OCI-LY7 (cell line): ENCODE data around the gene PDZRN3. TPM values are rescaled to one million over a fixed set of nuclear protein-coding genes. Genes with fewer than 3 reads are reported as not detected.

ENCODE experiments used
- BruUV-seq: library from RNA; stranded (reverse); fragments of 400-500 nt; replicated peaks from 2 replicates; lab custom pipeline; 2021; lab: Mats Ljungman, UMichigan
- CTCF ChIA-PET: fragments of 300-600 bp; sonication (Branson Sonifier 250); formaldehyde crosslinking; loops from one replicate; lab custom pipeline; 2022; ENCODE audit warnings: antibody characterized with exemption; ENCODE audit not compliant: unreplicated experiment; lab: Charles Lee
- POLR2A ChIA-PET: fragments of 300-600 bp; sonication (Branson Sonifier 250); formaldehyde crosslinking; loops from one replicate; lab custom pipeline; 2022; ENCODE audit warnings: antibody characterized with exemption; lab: Charles Lee
- DNase-seq: peaks from one replicate; pipeline ENCODE4 v3.0.0-alpha.2; 2015; ENCODE audit warnings: low spot score
- H2AFZ ChIP-seq: fragments of 200-600 bp; sonication (generic), shearing (Covaris generic); 2 replicates; pipeline ENCODE4 v1.6.1; 2014; ENCODE audit warnings: mild to moderate bottlenecking, antibody characterized with exemption, low read length, moderate library complexity
- H3K27ac ChIP-seq: fragments of 200-600 bp; sonication (generic); 2 replicates; pipeline ENCODE4 v1.5.1; 2014; ENCODE audit warnings: mixed run types, low read depth, mild to moderate bottlenecking, moderate library complexity, low read length, inconsistent platforms; ENCODE audit not compliant: poor library complexity, severe bottlenecking
- H3K36me3 ChIP-seq: fragments of 200-600 bp; sonication (generic); 2 replicates; pipeline ENCODE4 v1.6.1; 2014; ENCODE audit warnings: mild to moderate bottlenecking, antibody characterized with exemption, low read length, moderate library complexity, mixed read lengths; ENCODE audit not compliant: insufficient read depth
- H3K4me1 ChIP-seq: fragments of 200-600 bp; sonication (generic); 2 replicates; pipeline ENCODE4 v1.5.1; 2014; ENCODE audit warnings: mild to moderate bottlenecking, low read length; ENCODE audit not compliant: insufficient read depth, poor library complexity, severe bottlenecking
- H3K4me2 ChIP-seq: fragments of 200-600 bp; sonication (generic); 2 replicates; pipeline ENCODE4 v1.6.1; 2014; ENCODE audit warnings: mild to moderate bottlenecking, low read length
- H3K4me3 ChIP-seq: fragments of 200-600 bp; sonication (generic); 2 replicates; pipeline ENCODE4 v1.5.1; 2014; ENCODE audit warnings: mild to moderate bottlenecking, low read depth, low read length; ENCODE audit not compliant: poor library complexity, severe bottlenecking
- H3K79me2 ChIP-seq: fragments of 200-600 bp; sonication (generic); 2 replicates; pipeline ENCODE4 v1.6.1; 2016; ENCODE audit warnings: low read depth, mild to moderate bottlenecking, low read length, moderate library complexity, mixed read lengths; ENCODE audit not compliant: insufficient read depth
- H3K9me2 ChIP-seq: fragments of 200-600 bp; sonication (generic); 2 replicates; pipeline ENCODE4 v1.6.1; 2016; ENCODE audit warnings: mild to moderate bottlenecking, low read length, mixed read lengths; ENCODE audit not compliant: insufficient read depth
- H3K9me3 ChIP-seq: fragments of 200-600 bp; sonication (generic); 2 replicates; pipeline ENCODE4 v1.6.1; 2014; ENCODE audit warnings: mild to moderate bottlenecking, mixed run types, low read length, mixed read lengths
- H4K20me1 ChIP-seq: fragments of 200-600 bp; sonication (generic); 2 replicates; pipeline ENCODE4 v1.6.1; 2014; ENCODE audit warnings: mild to moderate bottlenecking, antibody characterized with exemption, low read length, moderate library complexity, mixed read lengths; ENCODE audit not compliant: insufficient read depth
- CTCF ChIP-seq: fragments of 200-600 bp; sonication (generic); conservative IDR thresholded peaks from 2 replicates; pipeline ENCODE4 v1.5.1; 2014; ENCODE audit warnings: mild to moderate bottlenecking, antibody characterized with exemption, low read length, moderate library complexity, mixed read lengths
- EZH2phosphoT487 ChIP-seq: fragments of 200-600 bp; sonication (generic); IDR thresholded peaks from 2 replicates; pipeline ENCODE4 v1.6.1; 2018; ENCODE audit warnings: low read depth, borderline replicate concordance, mild to moderate bottlenecking, mixed run types, antibody characterized with exemption, low read length, moderate library complexity, mixed read lengths
- intact Hi-C: fragments of 100-400 bp; cut with micrococcal nuclease; formaldehyde crosslinking; loops from one replicate; pipeline ENCODE4 v1.10.0; 2022; ENCODE audit not compliant: unreplicated experiment
- total RNA-seq, 2 experiments: library from RNA; depleted of rRNA in 1 of 2; stranded (reverse); fragments of >200 nt in 1 of 2; shearing (Covaris generic) in 1 of 2; gene quantifications; 2 replicates each; pipeline ENCODE4 v1.2.3, GENCODE V29; 2014 to 2022

The PDZRN3 gene
- total RNA-seq, 2 experiments from 2014 or later, result 0.95 TPM; not detected in 1

GRCh38 chr3:73426606-73427005 is 198.1 kb downstream of the PDZRN3 start:
- Histone ChIP-seq H2AFZ (no peak overlapping the region), H4K20me1 (no peaks in the 10 kb centered on the region), H3K4me3 (no peak overlapping the region), H3K9me3 (no peaks in the 10 kb centered on the region), H3K4me2 (no peak overlapping the region), H3K79me2 (no peaks in the 10 kb centered on the region), H3K4me1 (no peaks in the 10 kb centered on the region), H3K27ac (no peak overlapping the region), H3K9me2 (no peaks in the 10 kb centered on the region), H3K36me3 (no peaks in the 10 kb centered on the region)
- DNase-seq, result no peak
- ChIA-PET POLR2A (interaction anchor here (1.0 kb wide), 1 partner anchor 10 kb away, joined by 3 read pairs; no protein-coding TSS in a partner anchor), CTCF (no interaction called here)
- intact Hi-C loops, result no loop called here
- TF ChIP-seq CTCF, result no peak
- no peak for TF ChIP-seq EZH2phosphoT487
- BruUV-seq, result no TSS peak

- H3K4me2 ChIP-seq, result no peak overlapping the region
- no peaks in the 10 kb centered on the region for H3K9me2 ChIP-seq
- H3K4me1 ChIP-seq, result no peaks in the 10 kb centered on the region
- no peaks in the 10 kb centered on the region for H4K20me1 ChIP-seq
- no peak for DNase-seq
- no peak overlapping the region for H2AFZ ChIP-seq
- no peaks in the 10 kb centered on the region for H3K79me2 ChIP-seq
- no peak for TF ChIP-seq EZH2phosphoT487
- TF ChIP-seq CTCF, result no peak
- H3K4me3 ChIP-seq, result no peak overlapping the region
- H3K27ac ChIP-seq, result no peak overlapping the region
- no peaks in the 10 kb centered on the region for H3K9me3 ChIP-seq
- CTCF ChIA-PET, result no interaction called here
- BruUV-seq, result no TSS peak
- no peaks in the 10 kb centered on the region for H3K36me3 ChIP-seq
- intact Hi-C loops, result no loop called here
- POLR2A ChIA-PET, result no interaction called here
Observed at GRCh38 chr3:73423116-73423515, 201.6 kb downstream of the PDZRN3 start.

GRCh38 chr3:73422571-73422970 is 202.2 kb downstream of the PDZRN3 start:
- Histone ChIP-seq H3K4me3 (no peak overlapping the region), H3K4me2 (no peak overlapping the region), H3K9me3 (no peaks in the 10 kb centered on the region), H3K36me3 (no peaks in the 10 kb centered on the region), H3K9me2 (no peaks in the 10 kb centered on the region), H3K4me1 (no peaks in the 10 kb centered on the region), H2AFZ (no peak overlapping the region), H3K79me2 (no peaks in the 10 kb centered on the region), H3K27ac (no peak overlapping the region), H4K20me1 (no peaks in the 10 kb centered on the region)
- intact Hi-C loops, result no loop called here
- DNase-seq, result no peak
- ChIA-PET CTCF (no interaction called here), POLR2A (interaction anchor here (0.5 kb wide), 1 partner anchor 1394 kb away, joined by 4 read pairs; no protein-coding TSS in a partner anchor)
- TF ChIP-seq CTCF, result no peak
- no peak for TF ChIP-seq EZH2phosphoT487
- BruUV-seq, result no TSS peak
